GM21367 (cell line): ENCODE measurements around the gene FAAP20.

Experiments used
- ATAC-seq: cut with Tn5 transposase; IDR thresholded peaks from one replicate; pipeline ENCODE4 v1.9.1; 2021; ENCODE audit not compliant: unreplicated experiment

The FAAP20 gene

DNA sequence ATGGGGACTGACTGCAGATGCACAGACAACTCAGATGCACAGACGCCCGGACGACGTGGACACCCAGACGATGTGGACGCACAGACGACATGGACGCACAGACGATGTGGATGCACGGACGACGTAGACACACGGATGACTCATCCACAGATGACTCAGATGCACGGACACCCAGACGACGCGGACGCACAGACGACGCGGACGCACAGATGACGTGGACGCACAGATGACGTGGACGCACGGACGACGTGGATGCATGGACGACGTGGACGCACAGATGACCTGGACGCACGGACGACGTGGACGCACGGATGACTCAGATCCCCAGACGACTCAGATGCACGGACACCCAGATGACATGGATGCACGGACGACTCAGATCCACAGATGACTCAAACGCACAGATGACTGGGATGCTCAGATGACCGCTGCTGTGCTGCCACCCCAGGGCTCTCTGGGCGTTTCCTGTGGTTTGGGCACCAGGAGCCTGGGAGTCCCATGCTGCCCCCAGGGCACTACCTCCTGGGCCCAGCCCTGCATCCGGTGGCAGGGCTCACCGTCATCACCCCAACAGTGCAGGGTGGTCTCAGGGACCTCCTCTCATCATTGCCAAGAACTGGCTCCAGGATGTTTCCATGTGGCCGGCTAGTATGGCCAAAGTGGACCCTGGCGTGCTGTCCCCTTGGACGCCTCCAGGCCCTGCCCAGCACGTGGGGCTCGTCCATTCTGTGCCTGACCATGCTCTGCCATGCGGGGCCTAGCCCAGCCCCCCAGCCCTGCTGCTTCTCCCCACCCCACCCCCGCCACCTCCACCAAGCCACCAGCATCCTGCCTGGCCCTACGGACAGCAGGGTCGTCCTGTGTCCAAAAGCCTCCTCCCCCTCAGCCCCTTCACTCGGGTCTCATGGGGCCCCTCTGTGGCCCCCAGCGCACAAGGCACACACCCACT lies 14.0 kb downstream of the FAAP20 start:
- ATAC-seq: no peak

DNA sequence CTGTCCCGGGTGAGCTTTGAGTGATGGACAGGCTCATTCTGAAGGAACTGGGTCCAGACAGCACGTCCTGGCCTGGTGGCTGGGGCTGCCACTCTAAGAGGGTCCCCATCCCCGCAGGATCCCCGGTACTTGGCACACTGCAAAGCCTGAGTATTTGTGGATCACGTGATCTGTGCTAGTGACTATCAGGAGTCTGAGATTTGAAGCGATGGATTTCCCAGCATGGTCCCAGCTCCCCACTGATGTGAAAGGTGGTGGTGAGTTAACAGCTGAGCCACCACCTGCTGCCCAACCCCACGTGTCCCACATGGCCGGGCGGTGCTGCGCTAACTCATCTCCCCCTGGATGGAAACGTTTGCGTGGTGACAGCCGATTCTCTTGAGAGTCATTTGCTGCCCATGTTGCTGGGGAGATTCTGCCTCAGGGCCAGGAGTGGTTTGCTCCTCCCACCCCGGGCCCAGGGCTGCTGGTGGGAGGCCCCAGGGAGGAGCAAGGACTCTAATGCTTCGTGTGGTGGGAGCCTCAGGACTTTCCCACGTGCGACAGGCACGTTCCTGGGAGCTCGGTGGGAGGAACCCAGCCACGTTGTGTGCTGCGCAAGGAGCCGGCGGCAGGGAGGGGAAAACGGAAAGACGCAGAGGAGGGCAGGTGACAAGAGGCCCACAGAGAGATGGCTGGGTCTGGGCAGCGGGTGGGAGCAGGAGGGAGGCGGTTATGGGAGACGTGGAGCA lies 15.1 kb downstream of the FAAP20 start:
- ATAC-seq: no peak

DNA sequence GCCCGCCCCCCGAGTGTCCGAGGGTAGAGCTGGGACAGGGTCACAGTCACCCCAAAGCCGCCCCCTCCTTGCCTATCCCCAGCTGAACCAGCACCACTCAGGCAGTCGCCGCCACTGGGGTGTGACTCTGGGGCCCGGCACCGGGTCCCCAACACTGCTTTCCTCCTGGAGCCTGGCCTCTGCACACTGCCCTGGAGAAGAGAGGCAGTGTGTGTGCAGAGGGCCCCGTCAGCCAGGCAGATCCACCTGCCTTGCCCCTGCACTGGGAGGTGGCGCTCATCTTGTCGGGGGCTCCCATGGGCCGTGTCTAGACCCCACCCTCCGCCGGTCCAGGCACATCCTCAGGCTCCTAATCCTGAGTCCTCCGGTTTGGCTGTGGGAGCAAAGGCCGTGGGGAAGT lies 15.7 kb downstream of the FAAP20 start:
- no peak for ATAC-seq

DNA sequence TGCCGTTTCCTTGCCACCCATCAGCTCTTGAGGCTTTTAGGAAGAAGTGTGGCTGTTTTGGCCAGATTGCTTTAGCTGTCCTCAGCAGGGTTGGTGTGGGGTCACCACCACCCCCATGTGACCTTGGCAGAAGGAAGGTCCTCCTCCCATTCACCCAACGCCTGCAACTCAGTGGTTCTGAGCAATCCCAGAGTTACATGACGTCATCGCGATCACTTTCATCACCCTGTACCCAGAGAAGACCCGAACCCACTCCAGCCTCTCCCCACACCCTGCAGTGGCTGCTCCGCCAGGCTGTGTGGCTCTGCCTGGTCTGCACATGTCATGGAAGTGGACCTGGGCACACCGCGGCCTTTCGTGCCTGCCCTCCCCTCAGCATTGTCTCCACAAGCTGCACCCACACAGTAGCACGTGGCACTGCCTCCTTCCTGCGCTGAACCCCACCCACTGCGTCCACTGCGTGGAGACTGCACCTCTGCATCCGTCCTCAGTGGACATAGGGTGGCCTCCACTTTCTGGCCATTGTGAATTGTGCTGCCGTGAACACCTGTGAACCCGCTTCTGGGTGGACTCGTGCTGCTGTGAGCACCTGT lies 16.5 kb downstream of the FAAP20 start:
- ATAC-seq: no peak

DNA sequence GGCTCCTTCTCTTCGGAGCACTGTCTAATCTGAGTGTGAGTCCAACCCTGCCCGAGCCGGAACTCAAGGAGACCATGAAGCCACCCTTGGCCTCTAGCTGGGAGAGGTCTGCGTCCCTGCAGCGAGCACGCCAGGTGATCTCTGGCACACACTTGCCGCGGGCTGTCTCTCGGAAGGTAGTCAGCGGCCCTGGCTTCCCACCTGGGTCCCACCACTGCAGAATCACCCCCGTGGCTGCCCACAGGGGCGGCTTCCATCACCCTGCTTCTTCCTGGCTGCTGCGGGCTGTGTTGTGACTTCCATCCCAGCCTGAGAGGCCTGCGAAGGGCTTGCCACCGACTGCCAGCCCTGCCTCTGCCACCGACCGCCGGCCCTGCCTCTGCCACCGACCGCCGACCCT lies 17.0 kb downstream of the FAAP20 start:
- no peak for ATAC-seq

DNA sequence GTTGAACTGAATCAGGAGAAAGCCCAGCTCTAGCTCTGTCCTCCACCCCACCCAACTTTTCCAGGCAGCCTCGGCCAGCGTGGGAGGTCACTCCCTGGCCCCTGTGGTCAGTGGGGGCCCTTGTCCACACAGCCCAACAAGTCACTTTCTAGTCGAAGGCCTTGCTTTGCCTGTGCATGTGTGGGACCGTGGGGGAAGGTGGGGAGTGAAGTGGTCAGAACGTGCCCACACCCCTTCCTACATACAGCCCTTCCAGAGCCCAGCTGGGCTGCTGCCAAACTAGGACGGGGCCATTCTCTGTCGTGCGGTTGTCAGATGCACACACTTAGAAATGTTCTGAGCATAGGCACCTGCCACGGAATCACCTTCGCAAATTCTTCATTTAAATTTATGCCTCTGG lies 18.0 kb downstream of the FAAP20 start:
- ATAC-seq: no peak

DNA sequence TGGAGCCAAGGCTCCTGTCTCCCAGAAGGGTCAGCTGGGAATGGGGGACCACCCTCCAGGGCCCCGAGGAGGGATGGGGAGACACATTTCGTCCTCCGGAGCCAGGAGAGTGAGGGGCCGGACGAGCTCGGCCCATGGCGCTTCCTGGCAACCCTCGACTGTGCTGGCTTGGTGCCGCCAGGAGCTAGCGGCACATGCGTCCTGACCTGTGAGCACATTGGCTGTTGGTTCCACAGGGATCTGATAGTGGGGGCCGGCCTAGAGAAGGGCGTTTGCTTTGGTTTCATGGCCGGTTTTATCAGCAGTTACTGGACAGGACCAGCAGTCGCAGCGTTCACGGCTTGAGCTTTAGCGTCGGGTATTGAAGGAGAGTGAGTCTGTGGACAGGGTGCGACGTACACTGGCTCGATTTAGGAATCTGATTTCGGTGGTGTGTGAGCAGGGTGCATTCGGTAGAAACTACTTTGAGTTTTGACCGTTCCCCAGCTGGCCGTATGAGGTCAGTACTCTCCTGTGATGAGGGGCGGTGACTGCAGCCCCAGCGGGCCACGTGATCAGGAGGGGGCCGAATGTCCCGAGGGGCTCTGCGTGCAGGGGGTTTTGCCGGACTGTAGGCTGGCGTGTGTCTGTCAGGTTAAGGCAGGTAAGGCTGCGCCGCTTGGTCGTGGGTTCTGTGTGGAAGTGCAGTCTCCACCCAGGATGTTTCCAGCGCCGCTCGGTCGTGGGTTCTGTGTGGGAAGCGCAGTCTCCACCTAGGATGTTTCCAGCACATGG lies 18.7 kb downstream of the FAAP20 start:
- ATAC-seq: no peak

DNA sequence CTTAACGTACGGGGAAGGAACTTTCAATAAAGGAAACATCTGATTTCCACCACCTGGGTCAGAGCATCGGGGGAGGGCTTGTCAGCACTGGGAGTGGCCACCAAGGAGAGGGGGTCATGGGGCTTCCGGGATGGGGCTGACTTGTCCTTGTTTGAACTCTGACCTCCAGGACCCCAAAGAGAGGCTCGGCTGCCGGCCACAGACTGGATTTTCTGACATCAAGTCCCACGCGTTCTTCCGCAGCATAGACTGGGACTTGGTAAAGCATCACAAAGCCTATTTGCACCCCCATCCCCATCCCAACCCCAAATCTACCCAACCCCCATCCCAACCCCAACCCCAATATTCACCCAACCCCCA lies 19.5 kb downstream of the FAAP20 start:
- no peak for ATAC-seq

DNA sequence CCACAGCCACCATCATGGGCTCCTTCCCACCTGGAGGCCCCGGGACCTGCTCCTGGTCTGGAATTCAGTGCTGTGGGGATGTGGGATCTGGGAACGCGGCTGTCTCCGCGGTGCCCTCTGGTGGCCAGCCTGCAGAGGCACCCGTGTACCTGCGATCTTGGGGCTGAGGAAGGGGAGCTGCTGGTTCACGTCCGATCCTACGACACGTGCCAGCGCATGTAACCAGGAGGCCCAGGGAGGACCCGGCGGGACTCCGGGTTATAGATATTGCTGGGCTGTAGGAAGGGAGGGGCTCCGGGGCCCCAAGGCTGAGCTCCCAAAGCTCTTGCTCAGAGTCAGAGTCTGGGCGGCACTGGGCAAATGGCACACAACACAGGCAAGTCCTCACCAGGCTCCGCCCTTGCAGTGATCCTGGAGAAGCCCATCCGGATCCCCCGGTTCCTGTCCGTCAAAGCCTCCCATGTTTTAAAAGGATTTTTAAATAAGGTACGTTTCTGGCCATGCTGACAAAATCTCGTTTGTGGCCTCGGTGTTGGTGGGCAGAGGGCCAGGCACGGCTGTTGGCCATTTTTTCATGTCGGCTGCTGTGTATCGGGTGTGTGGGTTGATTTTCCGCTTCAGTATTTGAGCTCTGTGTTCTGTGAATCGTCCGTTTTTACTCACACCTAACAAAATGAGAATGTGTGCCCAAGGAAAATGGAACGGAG lies 20.1 kb downstream of the FAAP20 start:
- ATAC-seq: no peak

DNA sequence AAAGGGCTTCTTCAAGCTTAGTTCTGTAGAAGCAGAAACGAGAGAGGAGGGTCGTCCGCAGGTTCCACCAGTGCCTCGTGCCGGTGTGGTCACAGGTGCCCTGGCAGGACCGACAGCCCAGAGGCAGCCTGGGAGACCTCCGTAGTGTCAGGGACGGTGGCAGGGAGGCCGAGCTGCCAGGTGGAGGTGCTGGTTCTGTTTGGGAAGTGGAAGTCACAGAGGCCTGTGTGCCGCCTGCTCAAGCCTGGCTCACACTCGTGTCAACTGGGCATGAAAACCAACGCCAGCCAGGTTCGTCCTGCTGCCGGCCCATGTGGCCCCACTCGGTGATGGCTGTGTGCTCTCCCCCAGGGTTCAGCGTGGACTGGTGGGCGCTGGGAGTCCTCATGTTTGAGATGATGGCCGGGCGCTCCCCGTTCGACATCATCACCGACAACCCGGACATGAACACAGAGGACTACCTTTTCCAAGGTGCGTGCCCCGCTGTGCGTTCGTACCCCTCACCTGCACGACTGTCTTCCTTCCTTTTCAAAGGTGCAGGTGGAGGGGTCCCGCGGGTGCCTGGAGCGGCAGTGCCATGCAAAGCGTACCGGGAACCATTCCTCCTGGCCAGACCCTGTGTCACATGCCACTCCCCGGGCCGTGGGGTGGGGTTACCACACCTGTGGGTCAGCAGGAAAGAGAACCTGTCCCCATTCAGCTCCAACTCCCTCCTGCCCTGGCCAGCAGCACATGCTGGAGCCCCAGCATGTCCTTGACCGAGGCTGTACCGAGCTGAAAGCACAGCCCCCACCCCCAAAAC lies 20.8 kb downstream of the FAAP20 start:
- no peak for ATAC-seq

DNA sequence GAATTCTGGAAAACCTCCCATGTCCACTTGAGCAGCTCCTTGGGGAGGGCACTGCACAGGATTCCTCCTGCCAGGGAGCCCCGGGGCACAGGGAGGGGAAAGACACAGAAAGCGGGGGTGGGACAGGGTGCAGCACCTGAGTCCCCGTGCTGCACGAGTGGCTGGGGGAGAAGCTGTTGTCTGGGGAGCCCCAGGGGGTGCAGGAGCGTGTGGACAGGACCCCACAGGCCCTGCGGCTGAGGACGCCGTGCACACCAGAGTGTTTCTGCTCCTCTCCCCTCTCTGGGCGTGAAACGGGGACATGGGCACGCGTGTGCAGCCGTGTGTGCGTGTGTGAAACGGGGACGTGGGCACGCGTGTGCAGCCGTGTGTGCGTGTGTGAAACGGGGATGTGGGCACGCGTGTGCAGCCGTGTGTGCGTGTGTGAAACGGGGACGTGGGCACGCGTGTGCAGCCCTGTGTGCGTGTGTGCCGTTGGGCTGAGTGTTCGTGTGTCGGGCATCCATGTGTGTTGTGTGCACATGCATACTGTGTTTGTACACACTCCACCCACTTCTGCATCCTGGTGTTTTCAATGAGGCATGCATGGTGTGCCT lies 21.9 kb downstream of the FAAP20 start:
- no peak for ATAC-seq

DNA sequence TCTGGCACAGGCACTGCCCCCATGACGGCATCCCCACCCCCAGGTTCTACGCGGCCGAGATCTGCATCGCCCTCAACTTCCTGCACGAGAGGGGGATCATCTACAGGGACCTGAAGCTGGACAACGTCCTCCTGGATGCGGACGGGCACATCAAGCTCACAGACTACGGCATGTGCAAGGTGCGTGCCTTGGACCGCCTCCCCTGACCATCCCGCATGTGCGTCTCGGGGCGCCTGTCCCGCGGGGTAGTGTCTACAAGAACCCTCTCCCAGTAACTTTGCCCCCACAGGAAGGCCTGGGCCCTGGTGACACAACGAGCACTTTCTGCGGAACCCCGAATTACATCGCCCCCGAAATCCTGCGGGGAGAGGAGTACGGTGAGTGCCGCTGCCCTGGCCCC lies 22.6 kb downstream of the FAAP20 start:
- ATAC-seq: no peak

DNA sequence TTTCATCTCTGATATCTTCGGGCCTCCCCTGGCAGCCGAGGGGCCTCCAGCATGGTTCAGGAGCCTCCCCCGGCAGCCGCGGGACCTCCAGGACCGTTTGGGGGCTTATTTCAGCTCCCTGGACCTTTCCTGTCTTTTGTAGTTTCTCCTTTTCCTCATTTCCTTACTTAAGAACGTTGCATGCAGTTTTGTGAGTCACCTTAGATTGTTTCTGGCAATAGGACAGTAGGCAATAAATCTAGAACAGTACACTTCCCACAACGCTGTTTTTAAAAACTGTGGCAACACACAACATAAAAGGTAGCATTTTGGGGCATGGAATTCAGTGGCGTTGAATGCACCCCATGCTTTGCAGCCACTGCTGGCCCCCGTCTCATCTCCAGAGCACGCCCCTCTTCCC lies 24.4 kb downstream of the FAAP20 start:
- ATAC-seq: no peak

DNA sequence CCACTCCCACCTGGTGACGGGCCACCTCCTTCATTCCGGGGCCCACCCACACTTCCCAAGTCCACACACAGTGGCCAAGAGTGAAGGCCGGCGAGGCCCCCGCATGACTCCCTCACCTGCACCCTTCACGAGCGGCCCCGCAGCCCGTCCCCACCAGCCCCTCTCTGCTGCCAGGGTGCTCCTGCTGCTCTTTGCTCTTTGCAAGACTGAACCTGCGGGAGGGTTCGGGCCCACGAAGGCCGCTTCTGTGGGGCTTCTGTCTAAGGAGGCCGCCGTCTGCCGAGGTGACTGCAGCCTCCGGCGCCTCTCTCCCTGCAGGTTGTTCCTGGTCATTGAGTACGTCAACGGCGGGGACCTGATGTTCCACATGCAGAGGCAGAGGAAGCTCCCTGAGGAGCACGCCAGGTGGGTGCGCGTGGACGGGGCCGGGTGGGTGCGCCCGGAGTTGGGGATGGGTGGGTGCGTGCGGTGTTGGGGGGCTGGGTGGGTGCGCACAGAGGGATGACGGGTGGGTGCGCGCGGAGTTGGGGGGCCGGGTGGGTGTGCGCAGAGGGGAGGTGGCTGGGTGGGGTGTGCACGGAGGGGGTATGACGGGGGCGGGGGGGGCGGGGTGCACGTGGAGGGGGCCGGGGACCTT lies 25.3 kb downstream of the FAAP20 start:
- no peak for ATAC-seq

DNA sequence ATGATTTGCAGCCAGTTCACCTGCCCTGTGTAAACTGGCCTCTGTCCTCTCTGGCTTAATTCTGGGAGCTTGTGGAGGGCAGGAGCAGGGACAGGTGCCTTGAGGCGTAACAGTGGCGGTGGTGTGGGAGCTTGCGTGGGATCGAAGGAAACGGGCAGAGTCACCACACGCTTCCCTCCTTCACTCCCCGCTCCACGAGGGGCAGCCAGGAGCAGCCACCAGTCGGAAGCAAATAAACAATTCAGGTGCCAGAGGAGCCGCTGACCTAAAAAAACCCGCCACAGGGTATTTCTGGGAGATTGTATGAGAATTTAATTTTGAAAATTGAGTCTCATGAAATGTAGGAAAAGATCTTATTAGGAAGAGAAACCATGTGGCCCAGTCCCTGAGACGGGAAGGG lies 26.0 kb downstream of the FAAP20 start:
- no peak for ATAC-seq

DNA sequence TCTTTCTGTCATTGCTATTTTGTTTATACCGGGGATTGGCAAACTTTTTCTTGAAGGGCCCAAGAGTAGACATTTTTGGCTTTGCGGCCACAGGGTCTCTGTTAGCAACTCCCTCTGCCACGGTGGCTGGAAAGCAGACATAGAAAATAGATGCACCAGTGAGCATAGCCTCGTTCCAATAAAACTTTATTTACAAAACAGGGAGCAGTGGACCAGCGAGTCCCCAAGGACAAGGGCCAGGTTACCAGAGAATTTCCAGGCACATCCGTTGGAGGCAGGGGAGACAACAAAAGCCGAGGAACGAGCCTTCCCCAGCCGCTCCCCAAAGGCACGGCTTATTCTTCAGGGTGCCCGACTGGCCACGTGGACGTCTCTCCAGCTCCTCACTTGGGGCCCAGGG lies 26.5 kb downstream of the FAAP20 start:
- ATAC-seq: no peak

DNA sequence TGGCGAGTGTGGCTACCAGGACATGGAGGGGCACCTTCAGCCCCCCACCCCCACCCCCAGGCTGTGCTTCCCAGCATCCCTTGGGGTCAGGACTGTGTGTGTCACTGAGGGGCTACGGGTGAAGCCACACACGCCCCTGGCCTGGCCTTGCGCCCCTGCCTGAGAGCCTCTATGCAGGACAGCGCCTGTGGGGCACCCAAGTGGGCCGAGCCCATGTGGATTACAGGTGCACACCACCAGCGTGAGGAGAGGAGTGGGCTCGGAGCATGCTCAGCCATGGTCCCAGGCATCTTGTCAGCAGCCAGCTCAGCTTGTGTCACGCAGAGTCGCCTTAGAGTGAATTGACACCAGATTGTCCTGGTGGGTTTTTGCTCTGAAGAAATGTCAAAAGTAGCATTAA lies 27.9 kb downstream of the FAAP20 start:
- ATAC-seq: no peak

DNA sequence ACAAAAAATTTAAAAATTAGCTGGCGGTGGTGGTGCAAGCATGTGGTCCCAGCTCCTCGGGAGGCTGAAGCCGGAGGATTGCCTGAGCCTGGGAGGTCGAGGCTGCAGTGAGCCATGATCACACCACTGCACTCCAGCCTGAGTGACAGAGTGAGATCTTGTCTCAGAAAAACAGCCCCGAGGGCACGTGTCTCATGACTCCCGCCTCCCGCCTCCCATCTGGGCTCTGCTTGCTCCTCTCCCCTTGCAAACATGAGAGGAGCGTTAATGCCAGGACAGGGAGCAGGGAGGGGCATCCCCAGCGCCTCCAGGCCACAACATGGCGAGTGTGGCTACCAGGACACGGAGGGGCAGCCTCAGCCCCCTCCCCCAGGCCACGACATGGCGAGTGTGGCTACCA lies 28.3 kb downstream of the FAAP20 start:
- no peak for ATAC-seq

DNA sequence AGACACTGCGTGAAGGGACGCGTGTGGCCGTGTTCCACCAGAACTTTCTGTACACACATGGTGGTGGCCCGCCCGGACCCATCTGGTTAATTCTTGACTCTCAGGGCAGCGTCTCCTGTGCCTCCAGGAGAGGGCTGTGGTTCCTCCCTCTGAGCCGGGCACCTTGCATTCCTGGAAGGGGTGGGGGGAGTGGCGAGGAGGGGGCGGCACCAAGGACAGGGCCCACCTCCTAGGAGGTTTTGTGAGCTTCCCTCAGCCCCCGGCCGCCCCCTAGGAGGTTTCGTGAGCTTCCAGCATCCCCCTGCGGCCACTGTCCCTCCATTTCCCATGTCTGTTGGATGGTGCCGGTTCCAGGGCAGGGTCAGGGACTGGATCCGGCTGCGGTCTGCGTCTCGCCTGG lies 28.9 kb downstream of the FAAP20 start:
- ATAC-seq: no peak
